ENCODE results near the gene KIFAP3.
"Not testable (repeated sequence)": the region's sequence is repeated elsewhere in the genome, so short reads cannot be mapped to it uniquely, and the experiment has no call there.

The KIFAP3 gene

GRCh38 chr1:169933984-169934725 is 140.3 kb downstream of the KIFAP3 start:
- no peaks in the 10 kb centered on the region for H3K4me1 Mint-ChIP-seq
- no peak overlapping the region for H3K4me3 Mint-ChIP-seq
- H3K9me3 Mint-ChIP-seq: no peaks in the 10 kb centered on the region
- no peak overlapping the region for H3K27ac Mint-ChIP-seq
- no peak for DNase-seq
- H3K27me3 Mint-ChIP-seq: no peaks in the 10 kb centered on the region
- CTCF ChIA-PET: no interaction called here
- no peaks in the 10 kb centered on the region for H3K36me3 Mint-ChIP-seq

- CTCF ChIA-PET: interaction anchor here (1.0 kb wide), 1 partner anchor 998 kb away, joined by 4 read pairs; no protein-coding TSS in a partner anchor
- peaks cover 8% of the 10 kb centered on the region for H3K4me1 Mint-ChIP-seq
- no peak overlapping the region for H3K4me3 Mint-ChIP-seq
- H3K27me3 Mint-ChIP-seq: no peaks in the 10 kb centered on the region
- no peaks in the 10 kb centered on the region for H3K9me3 Mint-ChIP-seq
- no peak for DNase-seq
- no peak overlapping the region for H3K27ac Mint-ChIP-seq
- H3K36me3 Mint-ChIP-seq: no peaks in the 10 kb centered on the region
These were observed 142.7 kb downstream of the KIFAP3 start for GRCh38 chr1:169931795-169932231.

- Mint-ChIP-seq H3K4me1 (peaks cover 13% of the 10 kb centered on the region), H3K27ac (no peak overlapping the region), H3K27me3 (no peaks in the 10 kb centered on the region), H3K4me3 (no peak overlapping the region), H3K9me3 (no peaks in the 10 kb centered on the region), H3K36me3 (no peaks in the 10 kb centered on the region)
- CTCF ChIA-PET: interaction anchor here (0.6 to 1.8 kb wide), 5 partner anchors 15 to 1000 kb away, joined by 3 to 5 read pairs (median 3); no protein-coding TSS in a partner anchor
- no peak for DNase-seq
These were observed 145.3 kb downstream of the KIFAP3 start for GRCh38 chr1:169929210-169929526.

- Mint-ChIP-seq H3K27me3 (no peaks in the 10 kb centered on the region), H3K36me3 (no peaks in the 10 kb centered on the region), H3K4me1 (peaks cover 13% of the 10 kb centered on the region), H3K9me3 (no peaks in the 10 kb centered on the region), H3K4me3 (no peak overlapping the region), H3K27ac (no peak overlapping the region)
- DNase-seq: no peak
- CTCF ChIA-PET: interaction anchor here (0.6 to 1.8 kb wide), 8 partner anchors 16 to 1001 kb away, joined by 3 to 5 read pairs (median 3); partner anchors contain the start of gene KIFAP3
These were observed 145.9 kb downstream of the KIFAP3 start for GRCh38 chr1:169928438-169929209.

- CTCF ChIA-PET: interaction anchor here (1.1 kb wide), 1 partner anchor 1004 kb away, joined by 3 read pairs; no protein-coding TSS in a partner anchor
- no peak for DNase-seq
- no peak overlapping the region for H3K4me3 Mint-ChIP-seq
- peak overlapping the region; percentile 79 for H3K27ac Mint-ChIP-seq
- H3K27me3 Mint-ChIP-seq: no peaks in the 10 kb centered on the region
- no peaks in the 10 kb centered on the region for H3K36me3 Mint-ChIP-seq
- peaks cover 13% of the 10 kb centered on the region for H3K4me1 Mint-ChIP-seq
- no peaks in the 10 kb centered on the region for H3K9me3 Mint-ChIP-seq
These were observed 148.7 kb downstream of the KIFAP3 start for GRCh38 chr1:169925505-169926482.

GRCh38 chr1:169924829-169925228 is 149.7 kb downstream of the KIFAP3 start:
- no peak for DNase-seq
- H3K4me3 Mint-ChIP-seq: no peak overlapping the region
- CTCF ChIA-PET: no interaction called here
- no peak overlapping the region for H3K27ac Mint-ChIP-seq
- H3K4me1 Mint-ChIP-seq: peaks cover 13% of the 10 kb centered on the region
- no peaks in the 10 kb centered on the region for H3K9me3 Mint-ChIP-seq
- no peaks in the 10 kb centered on the region for H3K36me3 Mint-ChIP-seq
- H3K27me3 Mint-ChIP-seq: no peaks in the 10 kb centered on the region

- no peak for DNase-seq
- no peak overlapping the region for H3K27ac Mint-ChIP-seq
- H3K27me3 Mint-ChIP-seq: no peaks in the 10 kb centered on the region
- no peak overlapping the region for H3K4me3 Mint-ChIP-seq
- peaks cover 13% of the 10 kb centered on the region for H3K4me1 Mint-ChIP-seq
- CTCF ChIA-PET: no interaction called here
- H3K9me3 Mint-ChIP-seq: no peaks in the 10 kb centered on the region
- H3K36me3 Mint-ChIP-seq: no peaks in the 10 kb centered on the region
These were observed 150.4 kb downstream of the KIFAP3 start for GRCh38 chr1:169924063-169924462.

GRCh38 chr1:169921080-169921479 is 153.4 kb downstream of the KIFAP3 start:
- H3K27ac Mint-ChIP-seq: no peak overlapping the region
- no peak overlapping the region for H3K4me3 Mint-ChIP-seq
- CTCF ChIA-PET: no interaction called here
- no peaks in the 10 kb centered on the region for H3K9me3 Mint-ChIP-seq
- no peaks in the 10 kb centered on the region for H3K27me3 Mint-ChIP-seq
- peaks cover 2% of the 10 kb centered on the region for H3K4me1 Mint-ChIP-seq
- H3K36me3 Mint-ChIP-seq: no peaks in the 10 kb centered on the region
- no peak for DNase-seq

GRCh38 chr1:169918927-169919326 is 155.6 kb downstream of the KIFAP3 start:
- CTCF ChIA-PET: interaction anchor here (0.7 kb wide), 1 partner anchor 254 kb away, joined by 3 read pairs; no protein-coding TSS in a partner anchor
- Mint-ChIP-seq H3K4me3 (no peak overlapping the region), H3K27ac (no peak overlapping the region), H3K4me1 (no peaks in the 10 kb centered on the region), H3K9me3 (no peaks in the 10 kb centered on the region), H3K36me3 (no peaks in the 10 kb centered on the region), H3K27me3 (no peaks in the 10 kb centered on the region)
- no peak for DNase-seq

- H3K27ac Mint-ChIP-seq: not testable (repeated sequence)
These were observed 156.3 kb downstream of the KIFAP3 start for GRCh38 chr1:169918220-169918619.

GRCh38 chr1:169915150-169915549 is 159.3 kb downstream of the KIFAP3 start:
- Mint-ChIP-seq H3K4me3 (no peak overlapping the region), H3K27me3 (no peaks in the 10 kb centered on the region), H3K27ac (no peak overlapping the region), H3K36me3 (no peaks in the 10 kb centered on the region), H3K9me3 (no peaks in the 10 kb centered on the region), H3K4me1 (peaks cover 5% of the 10 kb centered on the region)
- no peak for DNase-seq
- CTCF ChIA-PET: no interaction called here

More at GRCh38 chr1:169918220-169918619, 156.3 kb downstream of the KIFAP3 start:
- H3K4me1 Mint-ChIP-seq, H3K27me3 Mint-ChIP-seq, DNase-seq, H3K4me3 Mint-ChIP-seq, H3K36me3 Mint-ChIP-seq, H3K9me3 Mint-ChIP-seq: not testable (repeated sequence)
- CTCF ChIA-PET: interaction anchor here (0.7 kb wide), 1 partner anchor 254 kb away, joined by 3 read pairs; no protein-coding TSS in a partner anchor

GRCh38 chr1:169914531-169914930 is 160.0 kb downstream of the KIFAP3 start:
- Mint-ChIP-seq H3K4me3 (no peak overlapping the region), H3K9me3 (no peaks in the 10 kb centered on the region), H3K4me1 (peaks cover 5% of the 10 kb centered on the region), H3K27me3 (no peaks in the 10 kb centered on the region), H3K27ac (no peak overlapping the region), H3K36me3 (no peaks in the 10 kb centered on the region)
- CTCF ChIA-PET: no interaction called here
- DNase-seq: no peak

- peaks cover 16% of the 10 kb centered on the region for H3K4me1 Mint-ChIP-seq
- CTCF ChIA-PET: no interaction called here
- H3K4me3 Mint-ChIP-seq: no peak overlapping the region
- H3K27ac Mint-ChIP-seq: no peak overlapping the region
- no peak for DNase-seq
- H3K27me3 Mint-ChIP-seq: no peaks in the 10 kb centered on the region
- H3K36me3 Mint-ChIP-seq: no peaks in the 10 kb centered on the region
- H3K9me3 Mint-ChIP-seq: peaks cover 10% of the 10 kb centered on the region
These were observed 165.0 kb downstream of the KIFAP3 start for GRCh38 chr1:169909499-169909898.

- Mint-ChIP-seq H3K4me1 (peaks cover 32% of the 10 kb centered on the region), H3K4me3 (no peak overlapping the region), H3K9me3 (peaks cover 10% of the 10 kb centered on the region), H3K27ac (no peak overlapping the region), H3K27me3 (peaks cover 4% of the 10 kb centered on the region), H3K36me3 (peaks cover 9% of the 10 kb centered on the region)
- no peak for DNase-seq
- CTCF ChIA-PET: no interaction called here
These were observed 167.6 kb downstream of the KIFAP3 start for GRCh38 chr1:169906938-169907337.
